Measurements from ENCODE around the gene NOP14.

Gene NOP14

GRCh38 chr4:2928242-2929176 is 34.7 kb downstream of the NOP14 start:
- Histone ChIP-seq H3K4me1 (ENCODE audit: control insufficient read depth in 1 of 2, insufficient read depth in 2 of 2, low read length in 2 of 2) (peaks cover 9 to 18% of the 10 kb centered on the region in 2 experiments), H2AFZ (ENCODE audit: insufficient read depth, low read length, poor library complexity) (no peak overlapping the region), H3K79me2 (ENCODE audit: control insufficient read depth, insufficient read depth, low read length, poor library complexity) (no peaks in the 10 kb centered on the region), H4K91ac (ENCODE audit: low read depth, low read length) (peak overlapping the region; percentile 17), H3K9me3 (ENCODE audit: insufficient read depth, low read depth, low read length) (peaks cover 3% of the 10 kb centered on the region), H3K18ac (ENCODE audit: low read length) (no peak overlapping the region), H3K4me2 (ENCODE audit: low read length) (no peak overlapping the region), H3K4ac (ENCODE audit: low read depth, low read length) (peak overlapping the region; percentile 30), H3K27ac (ENCODE audit: low read depth, low read length) (peak overlapping the region; percentile 28), H3K9ac (ENCODE audit: low read length) (no peak overlapping the region), H3K23ac (ENCODE audit: low read length) (no peak overlapping the region), H2BK120ac (ENCODE audit: insufficient read depth, low read length, poor library complexity) (no peak overlapping the region), H2BK12ac (ENCODE audit: low read length) (no peak overlapping the region), H3K36me3 (ENCODE audit: control insufficient read depth in 1 of 2, insufficient read depth in 2 of 2, low read length in 2 of 2) (peaks cover 74 to 82% of the 10 kb centered on the region in 2 experiments), H3K79me1 (ENCODE audit: low read length) (no peaks in the 10 kb centered on the region), H2BK5ac (ENCODE audit: low read depth, low read length, poor library complexity) (no peak overlapping the region), H3K4me3 (ENCODE audit: low read depth, low read length) (no peak overlapping the region), H3K27me3 (ENCODE audit: insufficient read depth, low read length) (no peaks in the 10 kb centered on the region), H2AK5ac (ENCODE audit: low read length) (no peak overlapping the region), H4K12ac (ENCODE audit: low read depth, low read length) (no peak overlapping the region), H4K8ac (ENCODE audit: low read depth, low read length) (peak overlapping the region; percentile 8), H3K14ac (ENCODE audit: low read length) (no peak overlapping the region)
- peak in 1 of 2 donors; percentile 52 for DNase-seq
- no CpG with 5 or more reads among the region's 32 CpGs for WGBS (ENCODE audit: extremely low coverage, insufficient coverage, insufficient read length)

- WGBS (ENCODE audit: extremely low coverage, insufficient coverage, insufficient read length) = no CpG with 5 or more reads among the region's 12 CpGs
- no peak overlapping the region for H2AFZ ChIP-seq (ENCODE audit: insufficient read depth, low read length, poor library complexity)
- H3K9me3 ChIP-seq (ENCODE audit: insufficient read depth, low read depth, low read length) = peaks cover 3% of the 10 kb centered on the region
- no peak overlapping the region for H3K4me2 ChIP-seq (ENCODE audit: low read length)
- no peak overlapping the region for H2AK5ac ChIP-seq (ENCODE audit: low read length)
- no peak overlapping the region for H4K12ac ChIP-seq (ENCODE audit: low read depth, low read length)
- no peak overlapping the region for H4K8ac ChIP-seq (ENCODE audit: low read depth, low read length)
- DNase-seq = no peak
- H3K27me3 ChIP-seq (ENCODE audit: insufficient read depth, low read length) = no peaks in the 10 kb centered on the region
- no peak overlapping the region for H3K4ac ChIP-seq (ENCODE audit: low read depth, low read length)
- H2BK120ac ChIP-seq (ENCODE audit: insufficient read depth, low read length, poor library complexity) = no peak overlapping the region
- no peak overlapping the region for H4K91ac ChIP-seq (ENCODE audit: low read depth, low read length)
- H3K79me1 ChIP-seq (ENCODE audit: low read length) = no peaks in the 10 kb centered on the region
- no peak overlapping the region for H3K23ac ChIP-seq (ENCODE audit: low read length)
- H3K27ac ChIP-seq (ENCODE audit: low read depth, low read length) = no peak overlapping the region
- no peak overlapping the region for H3K4me3 ChIP-seq (ENCODE audit: low read depth, low read length)
- H2BK12ac ChIP-seq (ENCODE audit: low read length) = no peak overlapping the region
- H3K79me2 ChIP-seq (ENCODE audit: control insufficient read depth, insufficient read depth, low read length, poor library complexity) = no peaks in the 10 kb centered on the region
- H3K18ac ChIP-seq (ENCODE audit: low read length) = no peak overlapping the region
- H3K9ac ChIP-seq (ENCODE audit: low read length) = no peak overlapping the region
- peaks cover 78 to 83% of the 10 kb centered on the region in 2 experiments for H3K36me3 ChIP-seq (ENCODE audit: control insufficient read depth in 1 of 2, insufficient read depth in 2 of 2, low read length in 2 of 2)
- peaks cover 5 to 11% of the 10 kb centered on the region in 2 experiments for H3K4me1 ChIP-seq (ENCODE audit: control insufficient read depth in 1 of 2, insufficient read depth in 2 of 2, low read length in 2 of 2)
- no peak overlapping the region for H2BK5ac ChIP-seq (ENCODE audit: low read depth, low read length, poor library complexity)
- no peak overlapping the region for H3K14ac ChIP-seq (ENCODE audit: low read length)
Observed at GRCh38 chr4:2927696-2928075, 35.5 kb downstream of the NOP14 start.

GRCh38 chr4:2927016-2927695 is 36.0 kb downstream of the NOP14 start:
- WGBS (ENCODE audit: extremely low coverage, insufficient coverage, insufficient read length) = no CpG with 5 or more reads among the region's 18 CpGs
- Histone ChIP-seq H3K9me3 (ENCODE audit: insufficient read depth, low read depth, low read length) (peaks cover 3% of the 10 kb centered on the region), H3K79me1 (ENCODE audit: low read length) (no peaks in the 10 kb centered on the region), H2AK5ac (ENCODE audit: low read length) (no peak overlapping the region), H3K9ac (ENCODE audit: low read length) (no peak overlapping the region), H2AFZ (ENCODE audit: insufficient read depth, low read length, poor library complexity) (no peak overlapping the region), H3K27me3 (ENCODE audit: insufficient read depth, low read length) (no peaks in the 10 kb centered on the region), H3K4me3 (ENCODE audit: low read depth, low read length) (no peak overlapping the region), H3K4me1 (ENCODE audit: control insufficient read depth in 1 of 2, insufficient read depth in 2 of 2, low read length in 2 of 2) (peaks cover 5 to 14% of the 10 kb centered on the region in 2 experiments), H3K79me2 (ENCODE audit: control insufficient read depth, insufficient read depth, low read length, poor library complexity) (no peaks in the 10 kb centered on the region), H3K27ac (ENCODE audit: low read depth, low read length) (no peak overlapping the region), H3K18ac (ENCODE audit: low read length) (no peak overlapping the region), H3K36me3 (ENCODE audit: control insufficient read depth in 1 of 2, insufficient read depth in 2 of 2, low read length in 2 of 2) (peaks cover 76 to 78% of the 10 kb centered on the region in 2 experiments), H3K14ac (ENCODE audit: low read length) (no peak overlapping the region), H3K4ac (ENCODE audit: low read depth, low read length) (no peak overlapping the region), H4K12ac (ENCODE audit: low read depth, low read length) (no peak overlapping the region), H3K23ac (ENCODE audit: low read length) (no peak overlapping the region), H4K91ac (ENCODE audit: low read depth, low read length) (no peak overlapping the region), H4K8ac (ENCODE audit: low read depth, low read length) (no peak overlapping the region), H2BK5ac (ENCODE audit: low read depth, low read length, poor library complexity) (no peak overlapping the region), H3K4me2 (ENCODE audit: low read length) (no peak overlapping the region), H2BK120ac (ENCODE audit: insufficient read depth, low read length, poor library complexity) (no peak overlapping the region), H2BK12ac (ENCODE audit: low read length) (no peak overlapping the region)
- DNase-seq = peak in 1 of 2 donors; percentile 48

GRCh38 chr4:2925931-2926860 is 37.0 kb downstream of the NOP14 start:
- no peaks in the 10 kb centered on the region for H3K27me3 ChIP-seq (ENCODE audit: insufficient read depth, low read length)
- no peak overlapping the region for H3K9ac ChIP-seq (ENCODE audit: low read length)
- no peak overlapping the region for H2BK5ac ChIP-seq (ENCODE audit: low read depth, low read length, poor library complexity)
- peaks cover 67 to 69% of the 10 kb centered on the region in 2 experiments for H3K36me3 ChIP-seq (ENCODE audit: control insufficient read depth in 1 of 2, insufficient read depth in 2 of 2, low read length in 2 of 2)
- H3K27ac ChIP-seq (ENCODE audit: low read depth, low read length) = no peak overlapping the region
- no peak overlapping the region for H3K4ac ChIP-seq (ENCODE audit: low read depth, low read length)
- H4K12ac ChIP-seq (ENCODE audit: low read depth, low read length) = no peak overlapping the region
- no peaks in the 10 kb centered on the region for H3K79me1 ChIP-seq (ENCODE audit: low read length)
- no peak overlapping the region for H2BK120ac ChIP-seq (ENCODE audit: insufficient read depth, low read length, poor library complexity)
- H3K4me2 ChIP-seq (ENCODE audit: low read length) = no peak overlapping the region
- peaks cover 3% of the 10 kb centered on the region for H3K9me3 ChIP-seq (ENCODE audit: insufficient read depth, low read depth, low read length)
- H4K8ac ChIP-seq (ENCODE audit: low read depth, low read length) = no peak overlapping the region
- no peak overlapping the region for H2AFZ ChIP-seq (ENCODE audit: insufficient read depth, low read length, poor library complexity)
- no CpG with 5 or more reads among the region's 41 CpGs for WGBS (ENCODE audit: extremely low coverage, insufficient coverage, insufficient read length)
- no peak overlapping the region for H3K14ac ChIP-seq (ENCODE audit: low read length)
- H3K4me3 ChIP-seq (ENCODE audit: low read depth, low read length) = no peak overlapping the region
- H3K4me1 ChIP-seq (ENCODE audit: control insufficient read depth in 1 of 2, insufficient read depth in 2 of 2, low read length in 2 of 2) = peaks cover 5 to 14% of the 10 kb centered on the region in 2 experiments
- no peak overlapping the region for H3K23ac ChIP-seq (ENCODE audit: low read length)
- no peaks in the 10 kb centered on the region for H3K79me2 ChIP-seq (ENCODE audit: control insufficient read depth, insufficient read depth, low read length, poor library complexity)
- H2BK12ac ChIP-seq (ENCODE audit: low read length) = no peak overlapping the region
- no peak overlapping the region for H2AK5ac ChIP-seq (ENCODE audit: low read length)
- H3K18ac ChIP-seq (ENCODE audit: low read length) = no peak overlapping the region
- DNase-seq = no peak
- no peak overlapping the region for H4K91ac ChIP-seq (ENCODE audit: low read depth, low read length)
